Heart right ventricle (tissue), 16 donors: ENCODE results near the gene RGS16. TPM values are rescaled to one million over a fixed set of nuclear protein-coding genes. Genes with fewer than 3 reads are reported as not detected.
A peak's percentile ranks its signal among the peaks of the same experiment; 100 is the strongest.

Experiments
- ATAC-seq, 8 donors: fragments of 200-7000 bp; cut with Tn5 transposase; one replicate each; pipeline ENCODE4 v1.9.1; 2020; ENCODE audit warnings: mild to moderate bottlenecking in 8 of 8, moderate library complexity in 8 of 8, moderate number of reproducible peaks in 1 of 8
- DNase-seq, 2 donors: peaks; one replicate each; pipeline ENCODE4 v3.0.0-alpha.2; 2020
- H3K27ac ChIP-seq, 10 donors: fragments of 200-600 bp; sonication (generic) in 2 of 10; one replicate each; pipeline versions ENCODE4 v1.5.0 to v1.8.0; 2020 to 2022; ENCODE audit warnings: mild to moderate bottlenecking in 3 of 10
- H3K27me3 ChIP-seq, 7 donors: fragments of 200-600 bp; one replicate each; pipeline ENCODE4 v1.8.0; 2021 to 2022; ENCODE audit warnings: mild to moderate bottlenecking in 2 of 7
- H3K36me3 ChIP-seq, 9 donors: fragments of 200-600 bp; sonication (generic) in 1 of 9; one replicate each; pipeline versions ENCODE4 v1.5.0 to v1.8.0; 2020 to 2022; ENCODE audit warnings: mild to moderate bottlenecking in 2 of 9
- H3K4me1 ChIP-seq, 9 donors: fragments of 200-600 bp; sonication (generic) in 1 of 9; one replicate each; pipeline versions ENCODE4 v1.5.0 to v1.8.0; 2020 to 2022; ENCODE audit warnings: mild to moderate bottlenecking in 4 of 9
- H3K4me3 ChIP-seq, 10 donors: fragments of 200-600 bp; sonication (generic) in 2 of 10; one replicate each; pipeline versions ENCODE4 v1.5.0 to v1.8.0; 2020 to 2022; ENCODE audit warnings: mild to moderate bottlenecking in 7 of 10, moderate library complexity in 2 of 10
- H3K9me3 ChIP-seq, 11 donors: fragments of 200-600 bp in 10 of 11; sonication (generic) in 2 of 11; one replicate each; pipeline versions ENCODE4 v1.5.0 to v1.8.0; 2013 to 2022; ENCODE audit warnings: mild to moderate bottlenecking in 2 of 11, control low read depth in 1 of 11, moderate library complexity in 1 of 11
- WGBS, 2 donors: extraction: QIAGEN DNeasy Blood & Tissue Kit; methylation state at CpG; one replicate each; pipeline ENCODE4 v1.1.7; 2013; ENCODE audit warnings: inconsistent platforms in 1 of 2; 5-methylcytosine and 5-hydroxymethylcytosine counted together
- intact Hi-C, 10 donors: fragments of 100-400 bp; cut with DNase I; formaldehyde crosslinking; loops; one replicate each; pipeline versions ENCODE4 v1.11.1 to v1.14.2; 2022
- polyA plus RNA-seq, 2 donors: library from polyadenylated mRNA; stranded (reverse); fragments of 200-250 nt; gene quantifications; one replicate each; pipeline ENCODE4 v1.2.3, GENCODE V29; 2013
- total RNA-seq, 10 donors: library from RNA; stranded (reverse); fragmentation: NEBNext Ultra II Directional in 3 of 10; extraction: Animal tissue kit (Norgen Biotek cat#: 25700) in 3 of 10; gene quantifications; one replicate each; pipeline versions ENCODE4 v1.2.1 to v1.2.4, GENCODE V29; 2021 to 2023
- TF ChIP-seq, protein P1 (sequence below), 9 donors: fragments of 200-600 bp; sonication (generic) in 2 of 9; IDR thresholded peaks; one replicate each; pipeline versions ENCODE4 v1.5.0 to v1.8.0; 2021 to 2022; ENCODE audit warnings: antibody characterized with exemption in 9 of 9, mild to moderate bottlenecking in 5 of 9, moderate library complexity in 1 of 9
- donor health status: Arrhythmogenic right ventricular cardiomyopathy.
- donor health status: ischemic (EF 13 %, LVEDD 7.1; RV severe dilation, severe dysfunction).
- donor health status: healthy with polysubstance abuse.
- donor health status: DM: no; HTN: yes; CAD: no.
- donor health status: DM: no; HTN: no; CAD: no.
- donor health status: ischemic (EF 25% LVEDD 6.9; RV normal size, moderate dysfunction).
- donor health status: ischemic (EF 25% LVEDD 5.7; RV mildly dilated, moderate dysfunction).
- donor health status: healthy.
- donor health status: DM: yes; HTN: yes; CAD: no.
- donor health status: Ischemic cardiomyopathy.
- donor health status: ischemic (EF 35%, LVEDD 5.7; RV mildly dilated, moderate dysfunction).
- donor health status: nonischemic (EF 11% LVEDD 7.7; RV severe dilation, severe dysfunction).
- donor health status: DM: yes; HTN: yes; CAD: no.
- donor health status: PGD.
- donor health status: ischemic (EF 29% LVEDD 5.4; RV normal size, mild dysfunction).
- donor health status: nonischemic (EF 23%, LVEDD 6.1; RV moderate dilation, normal function).

Gene RGS16
- total and polyA plus RNA-seq, 12 donors: 0.42 to 8.7 (median 2.3) TPM

DNA sequence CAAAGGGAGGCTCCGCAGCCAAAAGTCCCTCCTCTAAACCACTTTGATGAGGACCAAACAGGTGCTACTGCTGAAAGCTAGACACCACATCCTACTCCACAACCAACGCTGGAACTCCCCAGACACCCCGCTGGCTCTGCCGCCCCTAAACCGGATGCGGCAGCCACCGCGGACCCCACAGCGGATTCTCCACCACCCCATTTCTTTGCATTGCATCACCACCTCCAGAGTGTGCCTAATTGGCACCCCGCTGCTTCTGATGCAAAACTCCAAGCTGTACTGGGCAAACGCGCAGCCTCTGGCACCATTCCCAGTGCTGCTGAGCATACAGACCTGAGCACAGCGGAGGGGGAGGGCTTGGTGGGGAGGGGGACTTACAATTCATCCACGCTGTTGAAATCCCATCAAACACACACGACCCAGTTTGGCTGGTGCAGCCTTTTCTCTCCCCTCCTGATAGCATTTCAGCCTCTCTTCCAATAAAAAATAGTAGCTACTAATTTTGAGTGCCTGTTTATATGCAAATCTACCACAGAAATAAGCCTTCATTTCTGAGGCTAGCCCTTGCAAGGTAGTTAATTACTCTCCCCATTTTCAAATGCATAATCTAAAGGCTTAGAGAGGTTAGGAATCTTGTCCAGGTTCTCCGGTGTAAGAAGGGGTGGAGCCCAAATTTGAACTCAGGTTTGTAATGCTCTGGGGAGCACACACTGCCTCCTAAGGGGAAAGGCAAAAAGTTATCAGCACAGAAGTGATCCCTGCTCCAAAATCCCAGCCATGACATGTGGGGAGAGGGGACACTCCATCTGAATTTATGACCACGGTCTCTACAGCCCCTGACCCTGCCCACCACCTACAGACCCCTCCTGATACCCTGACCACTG lies 12.2 kb upstream of the RGS16 start:
- Histone ChIP-seq H3K36me3 (no peaks in the 10 kb centered on the region), H3K27ac (peak overlapping the region in 9 of 10 donors; percentile 89 to 98 (median 93)), H3K27me3 (peaks cover 0 to 47% (median 0%) of the 10 kb centered on the region in 7 donors), H3K9me3 (peaks cover 0 to 9% (median 0%) of the 10 kb centered on the region in 11 donors), H3K4me3 (peak overlapping the region in 5 of 10 donors; percentile 4 to 61 (median 58)), H3K4me1 (peaks cover 0 to 34% (median 21%) of the 10 kb centered on the region in 9 donors)
- intact Hi-C loops: loop anchor here in 3 of 10 donors (5.0 to 10.0 kb wide), 3 partner anchors 58 to 171 kb away; partner anchors contain the start of gene NPL (in 1 of the 3)
- WGBS, 2 donors: 7 to 9% methylated on average over 17 of the region's 17 CpGs
- DNase-seq: peak; percentile 63 to 76
- peak in 7 of 8 donors; percentile 12 to 63 (median 40) for ATAC-seq
- TF ChIP-seq, protein P1, sequence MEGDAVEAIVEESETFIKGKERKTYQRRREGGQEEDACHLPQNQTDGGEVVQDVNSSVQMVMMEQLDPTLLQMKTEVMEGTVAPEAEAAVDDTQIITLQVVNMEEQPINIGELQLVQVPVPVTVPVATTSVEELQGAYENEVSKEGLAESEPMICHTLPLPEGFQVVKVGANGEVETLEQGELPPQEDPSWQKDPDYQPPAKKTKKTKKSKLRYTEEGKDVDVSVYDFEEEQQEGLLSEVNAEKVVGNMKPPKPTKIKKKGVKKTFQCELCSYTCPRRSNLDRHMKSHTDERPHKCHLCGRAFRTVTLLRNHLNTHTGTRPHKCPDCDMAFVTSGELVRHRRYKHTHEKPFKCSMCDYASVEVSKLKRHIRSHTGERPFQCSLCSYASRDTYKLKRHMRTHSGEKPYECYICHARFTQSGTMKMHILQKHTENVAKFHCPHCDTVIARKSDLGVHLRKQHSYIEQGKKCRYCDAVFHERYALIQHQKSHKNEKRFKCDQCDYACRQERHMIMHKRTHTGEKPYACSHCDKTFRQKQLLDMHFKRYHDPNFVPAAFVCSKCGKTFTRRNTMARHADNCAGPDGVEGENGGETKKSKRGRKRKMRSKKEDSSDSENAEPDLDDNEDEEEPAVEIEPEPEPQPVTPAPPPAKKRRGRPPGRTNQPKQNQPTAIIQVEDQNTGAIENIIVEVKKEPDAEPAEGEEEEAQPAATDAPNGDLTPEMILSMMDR (IDR thresholded peaks at IDR 0.05): no peak

DNA sequence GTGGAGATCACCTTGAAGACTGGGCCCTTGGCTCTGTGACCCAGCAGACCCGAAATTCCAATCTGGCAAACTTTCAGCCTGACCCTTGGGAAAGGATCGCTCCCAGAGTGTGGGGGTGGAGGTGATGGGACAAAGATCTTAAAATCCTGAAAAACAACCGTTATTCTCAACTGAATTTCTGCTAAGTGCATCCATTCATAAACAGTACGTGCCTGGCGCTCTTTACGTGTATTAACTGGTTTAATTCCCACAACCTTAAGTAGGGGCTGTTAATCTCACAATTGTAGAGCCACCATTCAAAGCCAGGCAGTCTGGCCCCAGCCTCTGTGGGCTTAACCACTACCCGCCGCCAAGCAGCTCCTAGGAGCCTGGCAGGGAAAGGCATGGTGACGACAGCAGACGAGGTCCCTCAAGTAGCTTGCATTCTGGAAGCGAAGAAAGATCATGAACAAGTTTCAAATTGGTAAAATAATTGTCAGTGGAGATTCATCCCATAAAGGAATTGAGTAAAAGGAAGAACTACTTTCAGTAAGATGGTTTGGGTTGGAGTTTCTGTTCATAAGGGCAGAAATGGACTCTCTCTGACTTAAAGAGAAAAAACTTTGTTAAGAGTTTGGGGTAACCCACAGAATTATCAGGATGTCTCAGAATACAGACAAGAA lies 11.4 kb upstream of the RGS16 start:
- Histone ChIP-seq H3K27me3 (peaks cover 0 to 47% (median 0%) of the 10 kb centered on the region in 7 donors), H3K4me3 (peak overlapping the region; percentile 16 to 61 (median 56)), H3K9me3 (peaks cover 0 to 3% (median 0%) of the 10 kb centered on the region in 11 donors), H3K4me1 (peaks cover 0 to 34% (median 21%) of the 10 kb centered on the region in 9 donors), H3K36me3 (no peaks in the 10 kb centered on the region), H3K27ac (peak overlapping the region; percentile 86 to 98 (median 92))
- intact Hi-C loops: loop anchor here in 3 of 10 donors (5.0 to 10.0 kb wide), 3 partner anchors 59 to 172 kb away; partner anchors contain the start of gene NPL (in 1 of the 3)
- ATAC-seq (peak; percentile 39 to 64 (median 48)), DNase-seq (peak; percentile 51 to 61)
- TF ChIP-seq, protein P1 (IDR thresholded peaks at IDR 0.05): no peak
- 27 to 34% methylated on average over 11 of the region's 11 CpGs for WGBS, 2 donors

DNA sequence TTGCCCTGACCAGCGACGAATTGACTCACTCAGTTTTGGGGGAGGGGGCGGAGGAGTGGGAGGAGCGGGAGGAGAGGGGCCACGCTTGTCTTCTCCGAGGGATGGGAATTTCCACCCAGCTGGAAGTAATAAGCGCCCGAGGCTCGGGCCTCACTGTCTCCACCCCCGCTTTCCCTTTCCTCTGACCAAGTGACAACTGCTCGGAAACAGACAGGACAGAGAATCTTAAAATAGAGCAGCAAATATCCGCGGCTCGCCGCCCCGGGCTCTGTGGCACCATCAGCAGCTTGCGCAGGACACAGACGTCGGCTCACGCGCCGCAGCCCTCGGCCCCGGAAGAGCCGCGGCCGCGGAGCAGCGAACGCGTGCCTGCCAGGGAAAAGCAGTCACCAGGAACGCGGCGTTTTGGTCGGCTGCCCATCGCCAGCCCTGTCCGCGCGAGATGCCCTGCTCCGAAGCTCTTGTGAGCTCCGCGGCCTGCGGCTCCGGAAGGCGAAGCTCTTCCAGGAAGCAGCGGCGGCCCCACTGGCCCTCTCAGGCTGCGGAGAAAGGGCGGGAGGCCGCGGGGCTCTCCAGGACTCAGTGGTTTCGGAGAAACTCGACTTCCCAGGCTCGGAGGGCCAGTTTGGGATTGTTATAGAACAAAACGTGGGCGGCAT lies 10.7 kb upstream of the RGS16 start:
- Histone ChIP-seq H3K27ac (peak overlapping the region; percentile 86 to 98 (median 92)), H3K9me3 (no peaks in the 10 kb centered on the region), H3K4me1 (peaks cover 0 to 34% (median 21%) of the 10 kb centered on the region in 9 donors), H3K27me3 (peaks cover 0 to 47% (median 0%) of the 10 kb centered on the region in 7 donors), H3K36me3 (no peaks in the 10 kb centered on the region), H3K4me3 (peak overlapping the region; percentile 19 to 61 (median 56))
- ATAC-seq: peak; percentile 85 to 94 (median 92)
- 1% methylated on average over 56 of the region's 56 CpGs for WGBS, 2 donors
- TF ChIP-seq, protein P1 (IDR thresholded peaks at IDR 0.05): no peak
- intact Hi-C loops: loop anchor here in 3 of 10 donors (5.0 to 10.0 kb wide), 3 partner anchors 60 to 172 kb away; partner anchors contain the start of gene NPL (in 1 of the 3)
- DNase-seq: peak; percentile 83 to 91
